HEK293 (cell line): ENCODE data around the gene MAEA.

Source experiments
- CTCF ChIA-PET: fragments of 350-600 bp; formaldehyde crosslinking; extraction: SDS; loops from one replicate; lab custom pipeline; 2021; ENCODE audit warnings: antibody characterized with exemption; lab: Yijun Ruan, JAX
- POLR2A ChIA-PET: fragments of 300-600 bp; formaldehyde crosslinking; extraction: SDS; loops from one replicate; lab custom pipeline; 2020; ENCODE audit warnings: antibody characterized with exemption, inconsistent platforms; lab: Yijun Ruan, JAX
- H3K27ac ChIP-seq: fragments of 200-500 bp; sonication (Bioruptor generic); 2 replicates; pipeline ENCODE4 v1.5.1; 2014; ENCODE audit warnings: low read depth, low read length, control low read depth, inconsistent platforms; ENCODE audit errors: extremely low read depth
- H3K36me3 ChIP-seq, 2 experiments: fragments of 200-500 bp in 1 of 2; sonication (Bioruptor generic) in 1 of 2; 1 replicate in 1 of 2; 2 replicates in 1 of 2; pipeline ENCODE4 v1.5.1; 2014 to 2017; ENCODE audit warnings: inconsistent platforms in 2 of 2, low read length in 2 of 2; ENCODE audit not compliant: control insufficient read depth in 2 of 2, insufficient read depth in 1 of 2
- H3K4me1 ChIP-seq: fragments of 200-500 bp; sonication (Bioruptor generic); 2 replicates; pipeline ENCODE4 v1.5.1; 2014; ENCODE audit warnings: mild to moderate bottlenecking, low read length, inconsistent platforms; ENCODE audit not compliant: control insufficient read depth, insufficient read depth
- H3K4me3 ChIP-seq: 2 replicates; pipeline ENCODE4 v1.5.1; 2011; ENCODE audit warnings: low read depth, mild to moderate bottlenecking, control low read depth, low read length, moderate library complexity
- H3K9me3 ChIP-seq: fragments of 200-500 bp; sonication (Bioruptor generic); 2 replicates; pipeline ENCODE4 v1.5.1; 2014; ENCODE audit warnings: low read depth, low read length, inconsistent platforms; ENCODE audit not compliant: control insufficient read depth, insufficient read depth
- OVOL3 ChIP-seq: fragments of 450-650 bp; formaldehyde crosslinking; IDR thresholded peaks from 2 replicates; pipeline ENCODE4 v1.5.1; 2016; ENCODE audit warnings: missing biosample characterization, missing genetic modification characterization
- PRDM2 ChIP-seq: fragments of 450-650 bp; formaldehyde crosslinking; IDR thresholded peaks from 2 replicates; pipeline ENCODE4 v1.5.1; 2016; ENCODE audit warnings: missing biosample characterization, missing genetic modification characterization, borderline replicate concordance
- ZBTB11 ChIP-seq: fragments of 450-650 bp; formaldehyde crosslinking; conservative IDR thresholded peaks from 2 replicates; pipeline ENCODE4 v1.5.1; 2016; ENCODE audit warnings: low read depth, missing biosample characterization, missing genetic modification characterization
- ZNF112 ChIP-seq: fragments of 450-650 bp; formaldehyde crosslinking; IDR thresholded peaks from 2 replicates; pipeline ENCODE4 v1.5.0; 2017; ENCODE audit warnings: missing biosample characterization, missing genetic modification characterization
- ZNF114 ChIP-seq: fragments of 450-650 bp; formaldehyde crosslinking; IDR thresholded peaks from 2 replicates; pipeline ENCODE4 v1.5.0; 2017; ENCODE audit warnings: missing biosample characterization, missing genetic modification characterization
- ZNF558 ChIP-seq: fragments of 450-650 bp; formaldehyde crosslinking; IDR thresholded peaks from 2 replicates; pipeline ENCODE4 v1.5.1; 2016; ENCODE audit warnings: missing biosample characterization, missing genetic modification characterization
- ZNF600 ChIP-seq: fragments of 450-650 bp; formaldehyde crosslinking; IDR thresholded peaks from 2 replicates; pipeline ENCODE4 v1.5.1; 2016; ENCODE audit warnings: missing biosample characterization, missing genetic modification characterization
- ZNF660 ChIP-seq: fragments of 450-650 bp; IDR thresholded peaks from 2 replicates; pipeline ENCODE4 v1.5.1; 2018; ENCODE audit warnings: missing biosample characterization, mild to moderate bottlenecking, missing genetic modification characterization
- ZSCAN23 ChIP-seq: fragments of 450-650 bp; formaldehyde crosslinking; IDR thresholded peaks from 2 replicates; pipeline ENCODE4 v1.5.1; 2016; ENCODE audit warnings: missing biosample characterization, missing genetic modification characterization
- TF ChIP-seq, protein P1 (sequence below): fragments of 450-650 bp; formaldehyde crosslinking; IDR thresholded peaks from 2 replicates; pipeline ENCODE4 v1.5.1; 2016; ENCODE audit warnings: missing biosample characterization, missing genetic modification characterization
- TF ChIP-seq, protein P2 (sequence below): fragments of 450-650 bp; formaldehyde crosslinking; IDR thresholded peaks from 2 replicates; pipeline ENCODE4 v1.5.1; 2017; ENCODE audit warnings: missing biosample characterization, mild to moderate bottlenecking, missing genetic modification characterization, moderate library complexity

MAEA gene

GRCh38 chr4:1293531-1293941 lies 3.8 kb downstream of the MAEA start (continued):
- TF ChIP-seq PRDM2 (tag by site-specific recombination) (no peak), ZNF558 (tag by site-specific recombination) (no peak), OVOL3 (tag by site-specific recombination) (no peak), ZNF660 (tag by site-specific recombination) (no peak), ZSCAN23 (no peak), ZBTB11 (no peak)

- no peaks in the 10 kb centered on the region for H3K9me3 ChIP-seq
- H3K4me1 ChIP-seq, result peaks cover 3% of the 10 kb centered on the region; the same call in 1 of the 2 replicates
- peaks cover 0 to 35% of the 10 kb centered on the region in 2 experiments; a peak in 2 of 3 replicates for H3K36me3 ChIP-seq
- TF ChIP-seq, protein P1, sequence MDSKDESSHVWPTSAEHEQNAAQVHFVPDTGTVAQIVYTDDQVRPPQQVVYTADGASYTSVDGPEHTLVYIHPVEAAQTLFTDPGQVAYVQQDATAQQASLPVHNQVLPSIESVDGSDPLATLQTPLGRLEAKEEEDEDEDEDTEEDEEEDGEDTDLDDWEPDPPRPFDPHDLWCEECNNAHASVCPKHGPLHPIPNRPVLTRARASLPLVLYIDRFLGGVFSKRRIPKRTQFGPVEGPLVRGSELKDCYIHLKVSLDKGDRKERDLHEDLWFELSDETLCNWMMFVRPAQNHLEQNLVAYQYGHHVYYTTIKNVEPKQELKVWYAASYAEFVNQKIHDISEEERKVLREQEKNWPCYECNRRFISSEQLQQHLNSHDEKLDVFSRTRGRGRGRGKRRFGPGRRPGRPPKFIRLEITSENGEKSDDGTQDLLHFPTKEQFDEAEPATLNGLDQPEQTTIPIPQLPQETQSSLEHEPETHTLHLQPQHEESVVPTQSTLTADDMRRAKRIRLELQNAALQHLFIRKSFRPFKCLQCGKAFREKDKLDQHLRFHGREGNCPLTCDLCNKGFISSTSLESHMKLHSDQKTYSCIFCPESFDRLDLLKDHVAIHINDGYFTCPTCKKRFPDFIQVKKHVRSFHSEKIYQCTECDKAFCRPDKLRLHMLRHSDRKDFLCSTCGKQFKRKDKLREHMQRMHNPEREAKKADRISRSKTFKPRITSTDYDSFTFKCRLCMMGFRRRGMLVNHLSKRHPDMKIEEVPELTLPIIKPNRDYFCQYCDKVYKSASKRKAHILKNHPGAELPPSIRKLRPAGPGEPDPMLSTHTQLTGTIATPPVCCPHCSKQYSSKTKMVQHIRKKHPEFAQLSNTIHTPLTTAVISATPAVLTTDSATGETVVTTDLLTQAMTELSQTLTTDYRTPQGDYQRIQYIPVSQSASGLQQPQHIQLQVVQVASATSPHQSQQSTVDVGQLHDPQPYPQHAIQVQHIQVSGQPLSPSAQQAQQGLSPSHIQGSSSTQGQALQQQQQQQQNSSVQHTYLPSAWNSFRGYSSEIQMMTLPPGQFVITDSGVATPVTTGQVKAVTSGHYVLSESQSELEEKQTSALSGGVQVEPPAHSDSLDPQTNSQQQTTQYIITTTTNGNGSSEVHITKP (tag by site-specific recombination), result peak; percentile 62
- no peak for TF ChIP-seq ZNF114 (tag by site-specific recombination)
- 0 out of 2 replicates have a peak, but pooled peaks have one; percentile 45 for TF ChIP-seq ZNF600 (tag by site-specific recombination)
- TF ChIP-seq, protein P2, sequence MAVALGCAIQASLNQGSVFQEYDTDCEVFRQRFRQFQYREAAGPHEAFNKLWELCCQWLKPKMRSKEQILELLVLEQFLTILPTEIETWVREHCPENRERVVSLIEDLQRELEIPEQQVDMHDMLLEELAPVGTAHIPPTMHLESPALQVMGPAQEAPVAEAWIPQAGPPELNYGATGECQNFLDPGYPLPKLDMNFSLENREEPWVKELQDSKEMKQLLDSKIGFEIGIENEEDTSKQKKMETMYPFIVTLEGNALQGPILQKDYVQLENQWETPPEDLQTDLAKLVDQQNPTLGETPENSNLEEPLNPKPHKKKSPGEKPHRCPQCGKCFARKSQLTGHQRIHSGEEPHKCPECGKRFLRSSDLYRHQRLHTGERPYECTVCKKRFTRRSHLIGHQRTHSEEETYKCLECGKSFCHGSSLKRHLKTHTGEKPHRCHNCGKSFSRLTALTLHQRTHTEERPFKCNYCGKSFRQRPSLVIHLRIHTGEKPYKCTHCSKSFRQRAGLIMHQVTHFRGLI (tag by site-specific recombination), result peak; percentile 46; the same call in 1 of the 2 replicates
- TF ChIP-seq ZNF112, result no peak
- TF ChIP-seq, all 188 proteins: peak for 3
- Histone ChIP-seq H3K4me3 (no peak overlapping the region), H3K27ac (no peak overlapping the region; the same call in 1 of the 2 replicates)
- ChIA-PET POLR2A (no interaction called here), CTCF (interaction anchor here (0.5 kb wide), 1 partner anchor 16 kb away, joined by 3 read pairs; no protein-coding TSS in a partner anchor)
These were observed 4.3 kb downstream of the MAEA start for GRCh38 chr4:1293991-1294390.
